NCI-H1092 (cell line): Measurements from ENCODE around the gene STK24.

Experiments
- DNase-seq: peaks from one replicate; lab custom pipeline; 2025; lab: John Stamatoyannopoulos, UW

The STK24 gene

DNA sequence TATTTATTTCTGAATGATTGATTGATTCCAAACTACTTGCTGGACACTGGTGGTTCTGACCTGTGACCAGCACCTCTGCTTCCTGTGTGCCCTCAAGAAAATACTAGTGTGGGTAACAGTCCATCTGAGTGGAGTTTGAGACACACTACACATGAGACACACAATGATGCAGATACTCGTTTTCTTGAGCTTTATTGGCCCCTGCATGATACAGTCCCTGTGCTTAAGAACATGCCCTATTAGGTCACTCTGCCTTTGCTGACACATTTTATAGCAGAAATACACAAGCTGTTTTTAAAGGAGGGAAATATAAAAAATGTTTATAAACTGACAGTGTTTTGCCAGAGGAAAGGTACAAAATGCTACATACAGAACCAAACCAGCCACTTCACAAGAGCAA is 126.9 kb downstream of the STK24 start:
- DNase-seq, result no peak

DNA sequence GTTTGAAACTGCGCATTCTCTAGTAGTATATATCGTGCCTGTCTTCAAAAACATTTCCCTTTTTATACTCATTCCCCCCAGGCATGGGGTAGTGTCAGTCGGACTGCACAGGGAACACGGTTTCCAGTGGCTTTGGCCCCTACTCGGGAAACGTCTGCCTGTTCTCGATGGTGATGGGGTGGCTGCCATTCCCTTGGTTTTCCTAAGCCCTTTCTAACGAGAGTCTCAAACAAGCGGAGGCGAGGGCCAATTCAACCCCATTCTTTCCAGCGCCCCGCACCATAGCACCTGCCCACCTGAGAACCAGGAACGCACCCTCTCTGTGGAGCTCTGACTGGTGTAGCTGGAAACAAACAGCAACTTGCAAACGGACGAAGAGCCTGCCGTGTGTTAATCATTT is 127.6 kb downstream of the STK24 start:
- DNase-seq, result no peak

DNA sequence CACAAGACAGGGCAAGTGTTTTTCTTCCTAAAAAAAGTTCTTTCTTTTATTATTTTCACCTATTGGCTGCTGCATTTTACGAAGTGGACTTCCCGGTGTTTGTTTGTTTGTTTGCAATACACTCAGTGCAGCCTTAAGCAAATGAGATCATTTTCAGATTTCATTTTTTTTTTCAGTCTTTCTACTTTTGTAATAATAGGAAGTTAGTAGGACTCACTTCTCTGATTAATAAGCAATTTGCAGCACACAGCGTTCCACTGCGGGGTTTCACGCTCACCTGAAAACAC is 128.3 kb downstream of the STK24 start:
- DNase-seq, result no peak

DNA sequence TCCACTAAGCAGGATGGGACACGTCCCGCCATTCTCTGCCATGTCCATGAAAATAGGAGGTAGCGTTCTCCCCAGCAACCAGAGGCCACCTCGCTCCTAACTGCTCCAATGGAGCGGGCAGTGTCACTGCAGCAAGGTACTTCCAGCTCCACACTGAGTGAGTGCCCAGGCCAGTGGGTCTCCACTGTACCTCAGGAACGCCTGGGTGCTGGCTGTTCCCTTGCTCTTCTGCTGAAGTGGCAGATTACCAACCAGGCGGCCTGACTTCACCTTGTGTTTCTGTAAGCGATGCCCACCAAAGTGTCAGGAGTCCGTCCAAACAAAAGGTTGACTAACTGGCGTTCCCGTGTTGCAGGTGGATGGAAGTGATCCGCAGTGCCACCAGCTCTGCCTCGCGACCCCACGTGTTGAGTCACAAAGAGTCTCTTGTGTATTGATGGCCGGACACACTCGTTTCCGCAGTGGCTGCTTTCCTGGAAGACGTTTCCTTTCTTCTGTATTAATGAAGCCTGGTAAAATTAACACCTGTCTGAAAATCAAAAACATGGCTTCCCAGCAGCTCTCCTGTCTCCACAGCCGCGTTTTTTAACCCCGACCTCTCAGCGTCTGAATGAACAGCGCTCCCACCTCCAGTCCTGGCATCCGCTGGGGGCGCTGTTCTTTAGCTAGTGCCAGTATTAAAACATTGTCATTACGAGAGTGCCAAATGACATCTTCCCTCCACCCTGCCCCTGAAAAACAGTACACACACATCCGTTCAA is 128.8 kb downstream of the STK24 start:
- no peak for DNase-seq

DNA sequence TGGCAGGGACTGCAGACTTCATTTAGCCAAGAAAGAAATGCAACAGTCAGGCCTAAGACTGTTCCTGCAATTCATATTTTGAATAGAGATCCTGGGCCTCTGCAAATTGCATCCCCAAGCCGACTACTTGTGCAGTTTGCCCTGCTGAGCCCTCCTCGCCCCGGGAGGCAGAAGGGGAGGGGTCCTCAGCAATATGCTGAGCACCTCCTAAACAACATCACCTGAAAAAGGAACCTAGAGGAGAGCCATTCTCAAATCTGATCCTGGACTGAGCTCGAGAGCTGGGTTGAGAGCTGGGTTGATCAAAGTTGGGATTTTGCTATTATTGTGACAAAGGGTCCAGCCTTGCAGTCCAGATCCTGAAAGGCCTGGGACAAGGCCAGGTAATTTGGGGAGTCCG is 129.8 kb downstream of the STK24 start:
- DNase-seq, result no peak

DNA sequence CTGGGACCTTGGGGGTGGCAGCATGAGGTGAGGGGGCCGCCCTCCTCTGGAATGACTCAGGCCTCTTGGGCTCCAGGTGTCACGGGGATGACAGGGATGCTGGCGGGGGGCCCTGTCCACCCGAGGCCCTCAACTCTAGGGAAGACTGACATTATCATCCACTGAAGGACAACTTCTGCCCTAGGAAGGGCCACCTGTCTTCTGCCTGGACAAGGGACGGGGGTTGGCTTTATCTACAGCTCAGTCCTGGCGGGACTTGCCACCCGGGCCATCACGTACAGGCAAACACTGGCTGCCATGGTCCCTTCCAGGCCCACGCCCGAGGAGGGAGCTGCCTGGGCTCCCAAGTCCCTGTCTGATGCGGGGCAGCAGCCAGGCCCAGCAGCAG is 130.7 kb downstream of the STK24 start:
- DNase-seq, result no peak

DNA sequence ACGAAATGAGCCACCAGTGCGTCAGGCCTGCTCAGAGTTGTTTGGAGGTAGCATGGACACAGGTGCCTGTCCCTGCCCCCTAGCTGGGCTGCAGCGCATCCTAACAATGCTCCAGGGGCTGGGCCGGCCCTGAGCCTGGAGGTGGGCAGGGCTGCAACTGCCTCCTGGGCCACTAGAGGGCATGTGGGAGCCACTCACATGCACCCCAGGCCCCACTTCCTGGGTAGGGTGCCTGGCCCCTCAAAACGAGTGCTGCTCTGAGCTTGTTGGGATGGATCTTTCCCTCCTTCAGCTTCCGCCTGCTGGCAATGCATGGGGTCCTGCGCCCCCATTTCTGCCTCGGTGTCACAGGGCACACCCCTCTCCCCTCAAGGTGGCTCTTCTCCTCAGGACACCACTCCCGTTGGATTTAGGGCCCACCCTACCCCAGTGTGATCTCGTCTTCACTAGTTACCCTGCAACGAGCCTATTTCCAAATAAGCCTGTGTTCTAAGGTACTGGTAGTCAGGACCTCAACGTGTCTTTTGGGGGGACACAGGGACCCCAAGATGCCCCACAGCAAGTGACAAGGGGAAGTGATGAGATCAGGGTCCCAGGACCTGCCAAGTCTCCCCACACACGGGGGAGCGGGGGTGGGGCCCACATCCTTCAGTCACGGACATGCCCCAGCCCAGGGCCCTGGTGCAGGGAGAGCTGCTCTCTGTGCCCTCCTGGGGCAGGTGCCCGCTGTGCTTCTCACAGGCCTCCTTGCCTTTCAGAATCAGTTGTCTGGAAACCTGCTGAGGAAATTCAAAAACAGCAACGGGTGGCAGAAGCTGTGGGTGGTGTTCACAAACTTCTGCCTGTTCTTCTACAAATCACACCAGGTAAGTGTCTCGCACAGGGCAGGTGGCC is 131.3 kb downstream of the STK24 start:
- DNase-seq, result peak; percentile 54

DNA sequence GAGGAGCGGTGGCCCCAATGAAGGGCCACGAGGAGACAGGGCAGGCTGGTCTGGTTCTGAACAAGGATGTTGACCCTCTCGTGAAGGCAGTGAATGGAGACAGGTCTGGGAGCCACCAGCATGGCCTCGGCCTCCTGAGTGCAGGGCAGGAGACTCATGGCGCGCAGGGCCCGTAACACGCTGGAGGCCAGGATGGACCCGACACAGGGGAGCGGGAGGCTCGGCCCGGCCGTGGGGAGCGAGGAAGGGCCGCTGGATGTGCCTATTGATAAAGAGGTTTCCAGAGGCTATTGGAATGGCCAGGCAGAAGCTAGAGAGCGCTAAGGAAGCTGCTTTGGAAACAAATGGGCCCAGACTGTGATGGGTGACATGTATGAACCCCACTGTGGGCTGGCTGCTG is 132.5 kb downstream of the STK24 start:
- no peak for DNase-seq

DNA sequence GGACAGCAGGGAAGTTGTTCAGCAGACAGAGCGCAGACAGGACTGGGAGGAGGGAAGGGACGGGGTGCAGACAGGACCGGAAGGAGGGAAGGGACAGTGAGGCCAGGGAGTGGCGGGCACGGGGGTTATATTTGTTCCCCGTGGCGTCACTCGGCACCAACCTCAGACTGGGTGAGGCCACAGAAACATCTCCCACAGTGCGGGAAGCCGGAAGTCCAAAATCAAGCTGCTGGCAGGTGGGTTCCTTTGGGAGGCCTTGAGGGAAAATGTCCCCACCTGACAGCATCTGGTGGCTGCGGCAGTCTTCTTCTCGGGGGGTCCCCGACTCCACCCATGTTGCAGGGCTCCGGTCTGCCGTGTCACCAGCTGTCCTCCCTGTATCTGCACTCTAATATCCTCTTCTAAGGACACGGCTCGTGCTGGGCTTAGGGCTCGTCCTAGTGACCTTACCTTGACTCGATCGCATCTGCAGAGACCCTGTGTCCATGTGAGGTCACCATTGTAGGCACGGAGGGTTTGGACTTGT is 133.0 kb downstream of the STK24 start:
- DNase-seq, result no peak

DNA sequence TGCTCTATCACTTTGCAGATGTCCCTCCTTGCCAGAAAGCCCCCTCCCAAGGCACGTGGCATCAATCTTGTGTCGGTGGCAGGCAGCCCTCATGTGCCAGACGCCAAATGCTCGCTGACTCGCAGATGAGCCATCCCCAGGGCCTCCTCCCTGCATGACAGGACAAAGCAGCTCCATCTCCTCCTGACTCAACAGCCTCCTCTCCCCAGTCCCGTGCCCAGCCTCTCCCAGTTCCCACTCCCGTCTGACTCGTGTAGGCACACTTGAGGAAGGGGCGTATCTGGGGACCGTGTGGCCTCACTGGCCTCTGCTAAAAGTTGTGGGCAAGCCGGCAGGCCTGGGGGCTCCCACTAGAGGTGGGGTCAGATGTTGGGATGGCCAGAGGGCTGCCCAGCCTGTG is 133.6 kb downstream of the STK24 start:
- DNase-seq, result no peak

DNA sequence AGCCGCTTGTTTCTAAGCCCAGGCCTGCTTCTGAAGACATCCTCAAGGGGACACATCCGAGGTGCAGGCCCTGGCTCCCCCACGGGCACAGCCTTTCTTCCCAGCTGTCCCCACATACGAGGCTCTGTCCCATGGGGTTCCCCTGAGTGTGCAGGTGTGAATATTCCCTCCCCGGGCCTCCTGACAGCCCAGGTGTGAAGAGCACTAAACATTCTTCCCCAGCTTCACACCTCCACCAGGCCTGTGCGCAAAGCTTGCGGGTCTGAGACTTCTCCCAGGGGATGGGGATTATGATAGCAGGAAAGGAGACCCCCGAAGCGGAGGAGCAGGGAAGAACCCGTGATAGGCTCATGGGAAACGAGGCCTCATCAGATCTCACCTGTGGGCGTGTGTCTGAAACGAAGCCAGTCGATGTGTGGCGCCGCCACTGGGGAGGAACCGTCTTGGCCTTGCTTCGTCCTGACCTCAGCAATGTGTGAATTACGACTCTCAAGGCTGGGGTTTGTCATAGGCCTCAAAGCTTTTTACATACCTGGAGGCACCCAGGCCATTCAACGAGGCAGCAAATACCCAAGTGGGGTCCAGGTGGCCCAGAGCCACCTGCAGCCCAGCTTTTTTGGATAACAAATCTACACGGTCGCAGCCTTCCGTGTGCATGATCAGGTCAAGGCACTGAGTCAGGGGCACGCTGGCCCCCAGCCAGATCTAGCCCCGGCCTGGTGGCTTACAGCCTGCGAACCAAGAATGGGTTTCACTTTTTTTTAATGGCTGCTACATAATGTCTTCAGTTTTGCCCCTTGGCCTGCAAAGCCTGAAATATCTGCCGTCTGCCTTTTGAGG is 134.3 kb downstream of the STK24 start:
- DNase-seq, result no peak

DNA sequence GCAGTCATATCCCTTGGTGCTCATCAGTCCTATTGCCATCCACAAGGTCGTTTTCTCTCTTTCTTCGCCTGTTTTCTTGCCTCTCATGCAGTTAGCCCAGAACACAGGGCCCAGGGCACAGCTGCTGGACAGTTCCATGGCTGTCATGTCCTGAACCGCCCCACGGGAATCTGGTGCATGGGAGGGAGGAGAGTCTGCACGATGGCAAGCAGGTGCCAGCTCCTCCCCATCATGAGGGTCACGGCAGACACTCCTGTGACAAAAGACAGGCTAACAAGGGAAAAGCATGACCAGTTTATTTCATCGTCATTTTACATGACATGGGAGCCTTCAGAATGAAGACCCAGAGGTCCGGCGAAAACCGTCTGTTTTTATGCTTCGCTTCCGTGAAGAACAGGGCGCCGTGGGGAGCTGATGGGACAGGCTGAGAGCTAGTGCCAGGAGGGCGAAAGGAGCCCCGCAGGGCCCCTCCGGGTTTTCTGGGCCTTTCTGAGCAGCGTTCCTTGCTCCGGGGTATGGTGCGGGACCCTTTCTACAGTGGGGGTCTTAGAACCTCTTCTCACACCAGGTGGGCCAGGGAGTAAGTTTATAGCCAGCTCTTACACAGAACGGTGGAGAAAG is 135.7 kb downstream of the STK24 start:
- DNase-seq, result no peak

DNA sequence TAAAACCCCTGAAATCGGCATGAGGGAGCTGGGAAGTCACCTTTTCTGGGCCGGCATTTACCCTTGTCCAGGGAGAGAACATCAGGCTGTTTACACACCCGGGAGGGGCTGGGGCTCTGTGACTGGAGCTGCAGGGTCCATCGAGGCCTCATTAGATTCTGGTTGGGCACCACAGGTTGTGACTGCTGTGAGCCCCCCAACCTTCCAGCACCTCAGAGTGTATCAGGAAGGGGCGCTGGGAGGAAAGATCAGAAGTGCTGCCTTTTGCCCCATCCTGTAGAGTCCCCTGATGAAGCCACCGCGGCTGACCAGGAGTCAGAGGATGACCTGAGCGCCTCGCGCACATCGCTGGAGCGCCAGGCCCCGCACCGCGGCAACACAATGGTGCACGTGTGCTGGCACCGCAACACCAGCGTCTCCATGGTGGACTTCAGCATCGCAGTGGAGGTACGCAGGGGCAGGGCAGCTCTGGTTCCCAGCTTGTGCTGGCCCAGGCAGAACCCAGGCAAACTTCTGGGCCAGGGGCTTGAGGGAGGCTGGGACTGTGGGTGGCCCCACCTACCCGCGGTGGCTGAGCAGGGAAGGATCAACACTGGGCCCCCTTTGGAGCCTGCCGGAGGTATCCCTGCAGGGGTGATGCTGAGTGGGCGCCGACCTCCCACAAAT is 136.4 kb downstream of the STK24 start:
- no peak for DNase-seq

DNA sequence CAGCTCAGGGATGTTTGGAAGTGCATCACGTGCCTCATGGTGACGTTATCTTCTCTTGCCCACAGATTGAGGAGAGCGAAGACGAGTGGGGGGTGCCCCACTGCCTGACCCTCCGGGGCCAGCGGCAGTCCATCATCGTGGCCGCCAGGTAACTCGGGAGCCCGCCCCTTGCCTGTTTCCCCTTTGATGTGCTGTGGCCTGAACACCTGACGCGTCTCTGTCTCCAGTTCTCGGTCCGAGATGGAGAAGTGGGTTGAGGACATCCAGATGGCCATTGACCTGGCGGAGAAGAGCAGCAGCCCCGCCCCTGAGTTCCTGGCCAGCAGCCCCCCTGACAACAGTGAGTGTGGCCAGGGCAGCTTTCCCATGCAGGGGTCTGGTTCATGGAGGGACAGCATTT is 137.0 kb downstream of the STK24 start:
- DNase-seq, result no peak

DNA sequence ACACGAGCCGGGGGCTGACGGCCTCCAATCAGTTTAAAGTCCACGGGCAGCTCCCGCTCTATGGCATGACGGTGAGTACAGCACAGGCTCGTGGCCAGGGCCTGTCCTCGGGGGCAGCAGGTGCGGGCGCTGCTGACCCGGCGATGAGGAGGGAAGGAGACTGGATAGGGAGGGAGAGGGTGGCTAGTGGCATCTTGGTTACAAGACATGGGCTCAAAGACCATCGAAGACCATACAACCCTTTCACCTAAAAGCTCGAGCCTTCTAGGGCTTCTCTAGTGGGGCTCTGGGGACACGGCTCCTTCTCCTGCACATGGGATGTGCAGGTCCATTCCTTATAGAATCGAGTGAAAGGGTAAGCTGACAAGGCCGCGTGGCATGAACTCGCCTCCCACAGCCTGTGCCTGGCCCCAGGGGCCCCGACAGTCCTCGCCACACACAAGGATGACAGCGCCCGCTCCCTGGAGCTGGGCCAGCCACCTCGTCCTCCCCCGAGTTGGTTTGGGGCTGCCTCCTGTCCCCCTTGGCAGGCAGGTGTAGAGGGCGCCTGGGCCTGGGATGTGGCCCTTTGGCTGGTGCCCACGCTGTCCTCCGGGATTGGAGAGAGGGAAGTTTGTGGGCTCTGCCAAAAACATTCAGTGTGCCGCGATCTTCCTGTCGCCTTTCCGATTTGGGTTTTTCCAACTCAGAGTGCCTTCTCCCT is 137.6 kb downstream of the STK24 start:
- no peak for DNase-seq

DNA sequence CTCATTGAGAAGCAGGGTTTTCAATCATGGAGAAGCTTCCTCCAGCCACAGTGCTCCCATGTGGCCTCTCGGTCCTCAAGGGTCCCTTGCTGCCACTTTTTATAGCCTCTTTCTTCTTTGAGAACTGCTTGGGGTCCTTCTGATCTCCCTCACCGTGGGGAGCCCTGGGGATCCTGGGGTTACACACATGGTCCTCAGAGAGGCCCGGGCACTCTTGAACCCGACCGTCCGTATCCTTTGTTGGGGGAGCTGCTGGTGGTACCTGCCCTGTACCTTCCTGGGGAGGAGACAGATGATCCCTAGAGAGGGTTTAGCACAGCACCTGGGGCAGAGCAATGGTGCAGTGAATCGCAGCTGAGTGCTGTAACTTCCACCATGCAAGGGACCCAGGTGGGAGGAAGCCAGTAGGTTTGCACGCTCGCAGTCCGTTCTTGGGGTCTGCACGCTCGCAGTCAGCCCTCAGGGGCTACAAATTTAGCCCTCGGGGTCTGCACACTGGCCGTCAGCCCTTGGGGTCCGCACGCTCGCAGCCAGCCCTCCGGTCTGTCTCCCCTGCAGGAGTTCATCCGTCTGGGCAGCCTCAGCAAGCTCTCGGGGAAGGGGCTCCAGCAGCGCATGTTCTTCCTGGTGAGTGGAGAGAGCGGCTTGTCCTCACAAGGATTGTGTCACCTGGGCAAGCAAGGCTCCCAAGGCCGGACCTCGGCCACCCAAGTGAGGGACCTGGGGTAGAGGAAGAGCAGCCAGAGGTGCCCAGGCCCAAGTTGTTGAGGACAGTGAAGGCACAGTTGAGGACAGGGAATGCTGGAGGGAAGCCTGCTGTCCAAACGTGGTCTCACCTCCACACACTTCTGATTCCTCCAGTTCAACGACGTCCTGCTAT is 138.4 kb downstream of the STK24 start:
- no peak for DNase-seq

DNA sequence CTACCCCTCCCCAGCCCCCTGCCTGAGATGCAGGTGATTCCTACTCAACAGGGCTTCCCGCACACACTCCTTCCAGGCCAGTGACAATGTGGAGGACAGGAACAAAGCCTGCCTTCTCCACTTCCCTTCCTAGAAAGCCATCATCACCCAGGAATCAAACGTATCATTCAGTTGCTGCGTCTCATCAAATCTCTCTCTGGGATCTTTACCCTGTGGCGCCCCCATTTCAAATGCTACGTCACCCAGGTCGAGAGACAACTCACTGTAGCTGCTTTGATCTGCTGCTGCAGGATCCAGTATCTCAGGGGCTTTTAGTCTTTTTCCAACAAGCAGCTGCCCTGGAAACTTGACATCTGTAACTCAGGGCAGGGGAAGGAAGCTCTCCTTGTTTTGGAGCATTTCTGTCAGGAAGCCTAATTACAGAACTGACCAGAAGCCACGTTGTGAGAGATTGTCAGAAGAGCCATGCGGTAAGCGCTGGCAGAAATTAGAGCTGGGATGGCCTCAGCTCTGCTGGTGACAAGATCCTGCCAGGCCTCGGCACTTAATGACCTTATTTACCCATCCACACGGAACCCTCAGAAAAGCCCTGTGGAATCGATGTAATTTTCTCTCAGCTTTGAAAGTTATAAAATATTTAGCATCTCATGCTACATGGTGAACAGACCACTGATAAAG is 140.5 kb downstream of the STK24 start:
- no peak for DNase-seq

DNA sequence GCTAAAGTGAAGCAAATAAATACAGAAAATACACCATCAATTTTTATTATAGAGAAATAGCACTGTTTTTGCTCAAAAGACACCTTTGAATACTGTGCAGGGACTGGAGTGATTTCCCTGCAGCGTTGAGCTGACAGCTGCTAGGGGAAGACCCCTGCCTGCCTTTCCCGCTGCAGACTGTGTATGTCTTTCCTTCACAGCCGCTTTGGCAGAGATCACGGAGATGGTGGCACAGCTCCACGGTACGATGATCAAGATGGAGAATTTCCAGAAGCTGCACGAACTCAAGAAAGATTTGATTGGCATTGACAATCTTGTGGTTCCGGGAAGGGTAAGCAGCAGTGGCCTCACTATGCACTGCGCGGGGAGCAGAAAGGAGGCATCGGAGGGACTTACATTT is 141.5 kb downstream of the STK24 start:
- DNase-seq, result no peak

DNA sequence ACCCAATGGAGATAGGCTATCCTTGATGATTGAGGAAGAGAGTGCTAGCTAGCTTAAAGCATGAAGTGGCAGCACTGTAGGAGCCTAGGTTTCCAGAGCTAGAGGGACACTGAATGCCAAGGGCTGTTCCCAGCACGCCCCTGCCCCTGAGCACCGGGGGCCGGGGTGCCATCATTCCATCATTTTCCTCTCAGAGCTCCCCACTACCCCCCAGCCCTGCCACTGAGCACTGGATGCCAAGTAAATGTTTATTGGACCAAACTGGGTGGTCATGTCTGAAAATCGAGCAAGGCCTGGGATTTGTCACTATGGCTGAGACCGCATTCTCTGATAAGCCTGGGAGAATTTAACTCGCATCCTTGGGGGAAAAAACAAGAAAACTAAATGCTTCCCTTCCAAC is 142.8 kb downstream of the STK24 start:
- no peak for DNase-seq
